NB4 (cell line): ENCODE data around the gene ART3.
A peak's percentile ranks its signal among the peaks of the same experiment; 100 is the strongest.

Experiments used
- DNase-seq: peaks from one replicate; pipeline ENCODE4 v3.0.0; 2010; ENCODE audit warnings: low read depth
- H3K4me3 ChIP-seq: one replicate; pipeline ENCODE4 v1.5.1; 2011; ENCODE audit warnings: mild to moderate bottlenecking, low read depth, low read length, moderate library complexity
- MYC ChIP-seq: IDR thresholded peaks from 2 replicates; pipeline ENCODE4 v1.6.1; 2011; ENCODE audit warnings: low read depth, low read length
- POLR2A ChIP-seq: IDR thresholded peaks from 2 replicates; pipeline ENCODE4 v1.6.1; 2011; ENCODE audit warnings: mild to moderate bottlenecking; ENCODE audit not compliant: insufficient read length; ENCODE audit errors: extremely low read depth
- TF ChIP-seq, protein P1 (sequence below): IDR thresholded peaks from 2 replicates; pipeline ENCODE4 v1.6.1; 2011; ENCODE audit warnings: low read depth, low read length
- TF ChIP-seq, protein P2 (sequence below): IDR thresholded peaks from one replicate; pipeline ENCODE4 v1.5.1; 2012; ENCODE audit warnings: low read depth, low read length

ART3 gene

DNA sequence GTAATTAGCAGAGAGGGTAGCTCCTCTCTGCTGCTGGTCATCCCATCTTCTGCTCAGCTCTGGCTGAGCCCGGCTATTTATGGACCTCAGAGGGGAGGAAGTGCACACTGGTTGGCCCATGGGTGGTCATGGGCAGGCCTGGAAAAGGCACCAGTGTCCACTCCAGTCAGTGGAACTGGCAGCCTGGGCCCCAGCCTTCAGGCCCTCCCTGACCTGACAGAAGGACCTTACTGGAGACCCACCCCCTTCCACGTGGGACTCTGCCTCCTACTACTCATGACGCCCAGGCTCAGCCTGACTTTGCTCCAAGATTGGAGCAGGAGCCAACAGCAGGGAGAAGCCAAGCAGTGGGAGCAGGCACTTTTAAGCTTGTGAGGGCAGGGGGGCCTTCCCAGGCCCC lies 8.0 kb upstream of the ART3 start:
- TF ChIP-seq, protein P1, sequence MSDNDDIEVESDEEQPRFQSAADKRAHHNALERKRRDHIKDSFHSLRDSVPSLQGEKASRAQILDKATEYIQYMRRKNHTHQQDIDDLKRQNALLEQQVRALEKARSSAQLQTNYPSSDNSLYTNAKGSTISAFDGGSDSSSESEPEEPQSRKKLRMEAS = no peak
- TF ChIP-seq, protein P2, sequence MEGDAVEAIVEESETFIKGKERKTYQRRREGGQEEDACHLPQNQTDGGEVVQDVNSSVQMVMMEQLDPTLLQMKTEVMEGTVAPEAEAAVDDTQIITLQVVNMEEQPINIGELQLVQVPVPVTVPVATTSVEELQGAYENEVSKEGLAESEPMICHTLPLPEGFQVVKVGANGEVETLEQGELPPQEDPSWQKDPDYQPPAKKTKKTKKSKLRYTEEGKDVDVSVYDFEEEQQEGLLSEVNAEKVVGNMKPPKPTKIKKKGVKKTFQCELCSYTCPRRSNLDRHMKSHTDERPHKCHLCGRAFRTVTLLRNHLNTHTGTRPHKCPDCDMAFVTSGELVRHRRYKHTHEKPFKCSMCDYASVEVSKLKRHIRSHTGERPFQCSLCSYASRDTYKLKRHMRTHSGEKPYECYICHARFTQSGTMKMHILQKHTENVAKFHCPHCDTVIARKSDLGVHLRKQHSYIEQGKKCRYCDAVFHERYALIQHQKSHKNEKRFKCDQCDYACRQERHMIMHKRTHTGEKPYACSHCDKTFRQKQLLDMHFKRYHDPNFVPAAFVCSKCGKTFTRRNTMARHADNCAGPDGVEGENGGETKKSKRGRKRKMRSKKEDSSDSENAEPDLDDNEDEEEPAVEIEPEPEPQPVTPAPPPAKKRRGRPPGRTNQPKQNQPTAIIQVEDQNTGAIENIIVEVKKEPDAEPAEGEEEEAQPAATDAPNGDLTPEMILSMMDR = no peak
- TF ChIP-seq MYC = no peak
- no peak for TF ChIP-seq POLR2A

DNA sequence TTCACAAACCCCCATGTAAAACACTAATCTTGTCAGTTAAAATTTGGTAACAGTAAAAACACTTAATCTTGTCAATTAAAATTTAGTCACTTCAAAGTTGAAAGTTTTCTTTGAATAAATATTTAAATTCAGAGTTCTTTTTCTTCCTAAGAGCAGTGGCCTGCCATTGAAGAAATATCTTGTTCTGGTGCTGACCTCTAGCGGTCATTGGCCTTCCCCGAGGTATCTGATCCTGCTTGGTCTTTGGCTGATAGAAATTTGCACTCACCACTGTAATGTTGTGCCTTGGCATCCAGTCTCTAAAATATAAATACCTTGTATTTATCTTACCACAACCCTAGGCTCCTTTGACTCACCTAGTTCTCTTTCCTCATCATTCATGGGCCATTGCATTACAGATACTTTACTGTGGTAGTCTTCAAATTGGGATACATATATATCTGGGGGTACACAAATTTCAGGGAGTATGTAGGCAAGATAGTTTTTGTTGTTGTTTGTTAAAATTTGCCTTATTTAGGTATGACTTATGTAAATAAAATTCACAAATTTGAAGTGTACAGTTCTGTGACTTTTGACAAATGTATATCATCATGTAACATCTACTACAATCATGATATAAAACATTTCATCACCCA lies 6.7 kb upstream of the ART3 start:
- TF ChIP-seq, protein P1 = no peak
- TF ChIP-seq, protein P2 = peak; percentile 87
- H3K4me3 ChIP-seq = no peak overlapping the region
- peak; percentile 76 for DNase-seq

More for the DNA sequence above, 8.0 kb upstream of the ART3 start:
- no peak overlapping the region for H3K4me3 ChIP-seq
- no peak for DNase-seq

DNA sequence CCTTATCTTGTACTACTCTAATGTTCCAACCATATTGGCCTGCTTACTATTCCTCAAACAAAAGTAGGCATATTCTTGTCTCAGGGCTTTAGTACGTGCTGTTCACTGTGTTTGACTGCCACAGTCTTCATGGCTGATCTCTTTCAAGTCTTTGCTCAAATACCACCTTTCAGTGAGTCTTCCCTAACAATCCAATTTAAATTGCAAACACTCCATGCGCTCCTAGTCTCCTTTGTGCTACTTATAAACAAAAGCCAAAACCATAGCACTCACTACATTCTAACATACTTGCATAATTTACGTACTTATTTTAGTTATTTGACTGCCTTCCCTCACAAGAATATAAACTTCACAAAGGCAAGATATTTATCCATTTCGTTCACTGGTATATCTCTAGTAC lies 1.7 kb upstream of the ART3 start:
- no peak for TF ChIP-seq POLR2A
- TF ChIP-seq, protein P2 = no peak
- TF ChIP-seq, protein P1 = no peak
- TF ChIP-seq MYC = no peak
- no peak for DNase-seq
- no peak overlapping the region for H3K4me3 ChIP-seq

DNA sequence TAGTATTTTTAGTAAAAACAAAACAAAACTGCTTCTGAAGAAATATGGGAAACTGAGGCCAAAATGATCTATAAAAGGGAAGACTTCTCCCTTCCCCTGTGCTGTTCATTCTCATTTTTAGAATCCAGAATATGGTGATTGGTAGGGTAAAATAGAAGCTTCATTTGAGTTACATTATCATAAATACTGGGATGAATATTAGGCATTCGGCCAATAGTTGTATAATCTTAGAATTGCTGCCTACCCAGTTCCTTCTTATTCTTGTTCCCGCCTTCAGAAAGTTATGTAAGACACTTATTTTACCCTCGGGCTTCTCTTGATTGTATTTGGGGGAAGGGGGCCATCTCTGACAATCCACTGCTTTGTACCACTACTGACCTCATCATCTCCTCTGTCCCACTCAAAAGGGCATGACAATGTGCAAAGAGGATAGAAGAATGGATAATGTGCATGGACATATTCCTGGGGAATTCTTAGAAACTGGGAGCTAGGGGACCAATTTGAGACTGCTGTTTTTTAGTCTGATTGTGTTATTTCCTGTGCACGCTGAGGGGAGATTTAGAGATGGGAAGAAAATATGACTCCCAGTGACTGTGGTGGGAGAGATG lies 588 bp downstream of the ART3 start:
- no peak for TF ChIP-seq POLR2A
- TF ChIP-seq, protein P2 = no peak
- TF ChIP-seq, protein P1 = no peak
- no peak for TF ChIP-seq MYC
- no peak overlapping the region for H3K4me3 ChIP-seq
- DNase-seq = no peak

DNA sequence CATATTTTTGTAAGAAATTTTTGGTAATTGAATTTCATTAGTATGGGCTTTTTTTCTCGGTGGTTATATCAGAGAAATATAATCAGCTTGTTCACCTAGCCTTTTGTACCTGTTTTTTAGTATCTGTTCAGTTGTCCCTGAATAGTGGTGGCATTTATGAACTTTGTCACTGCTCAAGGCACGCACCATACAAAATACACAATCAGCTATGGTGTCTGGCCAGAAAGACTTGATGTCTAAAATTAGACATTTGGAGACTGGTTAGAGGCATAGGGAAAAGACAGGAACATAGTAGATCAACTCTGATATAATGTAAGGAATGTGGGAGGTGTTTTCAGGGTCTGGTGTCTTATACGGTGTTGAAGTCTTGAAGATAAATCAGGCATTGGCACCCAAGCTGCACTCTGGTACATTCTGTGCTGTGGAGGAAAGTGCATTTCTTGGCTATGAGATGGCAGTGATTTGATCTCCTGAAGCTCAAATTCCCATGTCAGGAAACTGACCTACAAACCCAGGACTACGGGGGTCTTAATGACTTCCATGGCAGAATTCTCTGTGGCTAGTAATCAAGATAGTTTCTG lies 3.6 kb downstream of the ART3 start:
- no peak overlapping the region for H3K4me3 ChIP-seq
- TF ChIP-seq, protein P1 = no peak
- TF ChIP-seq, protein P2 = no peak
- TF ChIP-seq MYC = no peak
- no peak for DNase-seq
